HUES6 (cell line): ENCODE results near the gene HOXB1.
"Not testable (repeated sequence)": the region's sequence is repeated elsewhere in the genome, so short reads cannot be mapped to it uniquely, and the experiment has no call there.

Experiments
- H3K27ac ChIP-seq: 2 replicates; pipeline ENCODE4 v1.7.0; 2013; ENCODE audit warnings: low read depth, mild to moderate bottlenecking, low read length, inconsistent platforms
- H3K27me3 ChIP-seq: 2 replicates; pipeline ENCODE4 v1.6.1; 2013; ENCODE audit warnings: low read length; ENCODE audit not compliant: control insufficient read depth, insufficient read depth
- H3K36me3 ChIP-seq: 2 replicates; pipeline ENCODE4 v1.6.1; 2013; ENCODE audit warnings: low read length; ENCODE audit not compliant: control insufficient read depth, insufficient read depth
- H3K4me1 ChIP-seq: 2 replicates; pipeline ENCODE4 v1.6.1; 2013; ENCODE audit warnings: low read length; ENCODE audit not compliant: control insufficient read depth, insufficient read depth
- H3K4me3 ChIP-seq: 2 replicates; pipeline ENCODE4 v1.5.1; 2013; ENCODE audit warnings: low read depth, low read length
- H3K9ac ChIP-seq: one replicate; pipeline ENCODE4 v1.6.1; 2013; ENCODE audit warnings: mild to moderate bottlenecking, low read length
- H3K9me3 ChIP-seq: 2 replicates; pipeline ENCODE4 v1.6.1; 2013; ENCODE audit warnings: low read depth, low read length; ENCODE audit not compliant: control insufficient read depth, insufficient read depth

The HOXB1 gene

DNA sequence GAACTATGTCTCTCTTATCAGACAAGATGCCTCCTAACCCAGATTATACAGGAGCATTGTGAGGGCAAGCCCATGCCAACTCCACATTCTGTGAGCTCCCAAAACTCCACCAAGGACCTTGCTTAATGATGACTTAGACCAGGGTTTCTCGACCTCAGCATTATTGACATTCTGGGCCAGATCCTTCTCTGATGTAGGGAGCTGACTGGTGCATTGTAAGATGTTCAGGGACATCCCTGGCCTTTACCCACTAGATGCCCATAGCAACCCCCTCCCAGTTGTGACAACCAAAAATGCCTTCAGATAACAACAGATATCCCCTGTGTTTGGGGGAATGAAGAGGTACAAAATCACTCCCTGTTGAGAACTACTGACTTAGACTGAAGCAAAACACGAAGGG, 43.6 kb downstream of the HOXB1 start:
- Histone ChIP-seq H3K9ac (no peak overlapping the region), H3K36me3 (no peaks in the 10 kb centered on the region), H3K27ac (no peak overlapping the region), H3K4me1 (peaks cover 13% of the 10 kb centered on the region), H3K4me3 (no peak overlapping the region), H3K9me3 (no peaks in the 10 kb centered on the region), H3K27me3 (peaks cover 15% of the 10 kb centered on the region)

- H3K4me3 ChIP-seq = no peak overlapping the region
- no peak overlapping the region for H3K27ac ChIP-seq
- peaks cover 13% of the 10 kb centered on the region for H3K4me1 ChIP-seq
- H3K9ac ChIP-seq = no peak overlapping the region
- no peaks in the 10 kb centered on the region for H3K9me3 ChIP-seq
- H3K27me3 ChIP-seq = peaks cover 10% of the 10 kb centered on the region
- no peaks in the 10 kb centered on the region for H3K36me3 ChIP-seq
These were observed 44.3 kb downstream of the HOXB1 start for GRCh38 chr17:48486557-48486956.

- Histone ChIP-seq H3K36me3 (no peaks in the 10 kb centered on the region), H3K27me3 (no peaks in the 10 kb centered on the region; the same call in 1 of the 2 replicates), H3K4me1 (peaks cover 13% of the 10 kb centered on the region), H3K4me3 (no peak overlapping the region), H3K9ac (no peak overlapping the region), H3K9me3 (no peaks in the 10 kb centered on the region), H3K27ac (no peak overlapping the region)
These were observed 46.0 kb downstream of the HOXB1 start for GRCh38 chr17:48484850-48485249.

- Histone ChIP-seq H3K4me3 (no peak overlapping the region), H3K27ac (no peak overlapping the region), H3K9me3 (no peaks in the 10 kb centered on the region), H3K27me3 (no peaks in the 10 kb centered on the region; the same call in 1 of the 2 replicates), H3K9ac (no peak overlapping the region), H3K4me1 (peaks cover 9% of the 10 kb centered on the region), H3K36me3 (no peaks in the 10 kb centered on the region)
These were observed 46.6 kb downstream of the HOXB1 start for GRCh38 chr17:48484256-48484655.

DNA sequence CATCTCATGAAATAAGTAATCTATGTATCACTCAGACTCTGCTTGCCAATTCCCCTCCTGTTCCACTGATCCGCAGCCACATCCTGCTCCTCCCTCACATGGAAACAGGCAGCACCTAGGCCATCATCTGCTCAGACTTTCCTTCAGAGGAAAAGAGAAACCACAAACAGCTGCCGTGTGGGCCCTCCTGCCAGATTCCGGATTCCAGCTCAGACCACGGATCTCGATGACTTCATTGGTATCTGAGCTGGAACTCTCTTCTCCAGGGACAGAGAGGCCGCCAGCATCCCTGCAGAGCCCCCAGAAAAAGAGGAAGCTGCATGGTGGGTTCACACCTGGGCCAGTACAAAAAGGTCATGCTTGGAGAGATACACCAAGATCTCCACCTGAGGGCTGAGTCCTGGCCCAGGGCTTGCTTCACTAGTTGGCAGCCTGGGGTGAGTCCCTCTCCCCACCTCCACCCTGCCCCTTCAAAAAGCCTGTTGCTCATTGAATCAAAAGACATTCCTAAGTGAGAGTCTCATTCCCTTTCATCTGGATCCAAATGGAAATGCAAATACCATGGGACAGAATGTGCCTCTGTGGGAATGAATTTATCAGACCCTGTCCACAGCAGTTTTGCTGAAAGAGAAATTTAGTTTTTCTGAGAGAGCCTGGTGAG, 47.2 kb downstream of the HOXB1 start:
- no peaks in the 10 kb centered on the region for H3K36me3 ChIP-seq
- no peaks in the 10 kb centered on the region; the same call in 1 of the 2 replicates for H3K27me3 ChIP-seq
- no peak overlapping the region for H3K4me3 ChIP-seq
- H3K9me3 ChIP-seq = no peaks in the 10 kb centered on the region
- no peak overlapping the region for H3K27ac ChIP-seq
- H3K4me1 ChIP-seq = peaks cover 9% of the 10 kb centered on the region
- H3K9ac ChIP-seq = no peak overlapping the region

GRCh38 chr17:48483004-48483403, 47.8 kb downstream of the HOXB1 start:
- H3K27me3 ChIP-seq = no peaks in the 10 kb centered on the region; the same call in 1 of the 2 replicates
- no peak overlapping the region for H3K9ac ChIP-seq
- no peak overlapping the region for H3K4me3 ChIP-seq
- H3K27ac ChIP-seq = no peak overlapping the region
- H3K4me1 ChIP-seq = peaks cover 9% of the 10 kb centered on the region
- no peaks in the 10 kb centered on the region for H3K9me3 ChIP-seq
- no peaks in the 10 kb centered on the region for H3K36me3 ChIP-seq

DNA sequence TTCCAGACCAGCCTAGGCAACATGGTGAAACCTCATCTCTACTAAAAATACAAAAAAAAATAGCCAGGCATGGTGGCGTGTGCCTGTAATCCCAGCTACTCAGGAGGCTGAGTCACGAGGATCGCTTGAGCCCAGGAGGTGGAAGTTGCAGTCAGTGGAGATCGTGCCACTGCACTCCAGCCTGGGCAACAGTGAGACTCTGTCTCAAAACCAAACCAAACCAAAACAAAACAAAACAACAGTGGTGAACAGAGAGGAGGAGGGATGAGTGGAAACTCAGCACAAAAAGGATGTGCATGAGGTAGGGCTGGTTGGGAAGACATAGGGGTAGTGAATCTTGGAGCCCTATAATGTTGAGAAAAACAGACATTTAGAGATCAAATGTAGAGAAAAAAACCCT, 48.5 kb downstream of the HOXB1 start:
- H3K9ac ChIP-seq, H3K27ac ChIP-seq, H3K4me3 ChIP-seq, H3K4me1 ChIP-seq, H3K36me3 ChIP-seq, H3K27me3 ChIP-seq, H3K9me3 ChIP-seq: not testable (repeated sequence)

DNA sequence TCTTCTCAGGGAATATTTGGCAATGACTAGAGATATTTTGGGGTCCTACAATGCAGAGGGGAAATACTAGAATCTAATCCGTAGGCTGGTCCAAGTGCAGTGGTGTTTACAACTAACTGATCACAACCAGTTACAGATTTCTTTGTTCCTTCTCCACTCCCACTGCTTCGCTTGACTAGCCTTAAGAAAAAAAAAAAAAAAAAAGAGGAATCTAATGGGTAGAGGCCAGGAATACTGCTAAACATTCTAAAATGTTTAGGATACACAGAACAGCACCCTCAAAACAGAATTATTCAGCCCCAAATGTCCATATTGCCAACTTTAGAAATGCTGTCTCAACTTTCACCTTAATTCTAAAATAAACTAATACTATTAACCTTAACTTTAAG, 51.8 kb downstream of the HOXB1 start:
- Histone ChIP-seq H3K4me3 (no peak overlapping the region), H3K27ac (no peak overlapping the region), H3K9me3 (no peaks in the 10 kb centered on the region), H3K36me3 (no peaks in the 10 kb centered on the region), H3K4me1 (peaks cover 8% of the 10 kb centered on the region), H3K9ac (no peak overlapping the region), H3K27me3 (no peaks in the 10 kb centered on the region)
